HEK293 (cell line): Measurements from ENCODE around the gene NKAPD1.

Experiments used
- GFI1B ChIP-seq: fragments of 450-650 bp; formaldehyde crosslinking; IDR thresholded peaks from 2 replicates; pipeline ENCODE4 v1.5.1; 2016; ENCODE audit warnings: missing biosample characterization, missing genetic modification characterization
- INSM2 ChIP-seq: fragments of 450-650 bp; formaldehyde crosslinking; IDR thresholded peaks from 2 replicates; pipeline ENCODE4 v1.5.1; 2016; ENCODE audit warnings: missing biosample characterization, missing genetic modification characterization
- KLF10 ChIP-seq: fragments of 450-650 bp; IDR thresholded peaks from 2 replicates; pipeline ENCODE4 v1.5.1; 2018; ENCODE audit warnings: missing biosample characterization, mild to moderate bottlenecking, missing genetic modification characterization
- MYNN ChIP-seq: fragments of 450-650 bp; formaldehyde crosslinking; IDR thresholded peaks from 2 replicates; pipeline ENCODE4 v1.5.1; 2016; ENCODE audit warnings: missing biosample characterization, missing genetic modification characterization, borderline replicate concordance
- MZF1 ChIP-seq: fragments of 450-650 bp; formaldehyde crosslinking; IDR thresholded peaks from 2 replicates; pipeline ENCODE4 v1.5.1; 2017; ENCODE audit warnings: missing biosample characterization, missing genetic modification characterization, borderline replicate concordance
- TRIM28 ChIP-seq: IDR thresholded peaks from 2 replicates; pipeline ENCODE4 v1.6.1; 2011; ENCODE audit warnings: low read length, control low read depth, borderline replicate concordance
- TSHZ1 ChIP-seq: fragments of 450-650 bp; formaldehyde crosslinking; IDR thresholded peaks from 2 replicates; pipeline ENCODE4 v1.5.1; 2016; ENCODE audit warnings: missing biosample characterization, missing genetic modification characterization, borderline replicate concordance
- ZFP41 ChIP-seq: fragments of 450-650 bp; formaldehyde crosslinking; IDR thresholded peaks from 2 replicates; pipeline ENCODE4 v1.5.1; 2016; ENCODE audit warnings: missing biosample characterization, missing genetic modification characterization, borderline replicate concordance
- ZNF146 ChIP-seq: fragments of 450-650 bp; formaldehyde crosslinking; IDR thresholded peaks from 2 replicates; pipeline ENCODE4 v1.5.1; 2016; ENCODE audit warnings: missing biosample characterization, missing genetic modification characterization
- ZNF2 ChIP-seq: fragments of 450-650 bp; formaldehyde crosslinking; IDR thresholded peaks from 2 replicates; pipeline ENCODE4 v1.5.1; 2016; ENCODE audit warnings: missing biosample characterization, missing genetic modification characterization
- ZNF23 ChIP-seq: fragments of 450-650 bp; formaldehyde crosslinking; IDR thresholded peaks from 2 replicates; pipeline ENCODE4 v1.5.1; 2016; ENCODE audit warnings: missing biosample characterization, missing genetic modification characterization, borderline replicate concordance
- ZNF248 ChIP-seq: fragments of 450-650 bp; formaldehyde crosslinking; IDR thresholded peaks from 2 replicates; pipeline ENCODE4 v1.5.1; 2017; ENCODE audit warnings: missing biosample characterization, missing genetic modification characterization
- ZNF324 ChIP-seq: fragments of 450-650 bp; formaldehyde crosslinking; IDR thresholded peaks from 2 replicates; pipeline ENCODE4 v1.5.1; 2016; ENCODE audit warnings: missing biosample characterization, missing genetic modification characterization
- ZNF335 ChIP-seq: fragments of 450-650 bp; formaldehyde crosslinking; conservative IDR thresholded peaks from 2 replicates; pipeline ENCODE4 v1.5.1; 2016; ENCODE audit warnings: missing biosample characterization, missing genetic modification characterization
- ZNF341 ChIP-seq: fragments of 450-650 bp; formaldehyde crosslinking; IDR thresholded peaks from 2 replicates; pipeline ENCODE4; 2016; ENCODE audit warnings: low read depth, missing biosample characterization, missing genetic modification characterization
- ZNF366 ChIP-seq: fragments of 450-650 bp; formaldehyde crosslinking; conservative IDR thresholded peaks from 2 replicates; pipeline ENCODE4 v1.5.1; 2016; ENCODE audit warnings: missing biosample characterization, missing genetic modification characterization
- ZNF391 ChIP-seq: fragments of 450-650 bp; formaldehyde crosslinking; IDR thresholded peaks from 2 replicates; pipeline ENCODE4 v1.5.1; 2016; ENCODE audit warnings: low read depth, missing biosample characterization, missing genetic modification characterization, borderline replicate concordance
- ZNF404 ChIP-seq: fragments of 450-650 bp; formaldehyde crosslinking; IDR thresholded peaks from 2 replicates; pipeline ENCODE4 v1.5.1; 2017; ENCODE audit warnings: missing biosample characterization, missing genetic modification characterization
- ZNF473 ChIP-seq: fragments of 450-650 bp; formaldehyde crosslinking; IDR thresholded peaks from 2 replicates; pipeline ENCODE4 v1.5.1; 2017; ENCODE audit warnings: missing biosample characterization, missing genetic modification characterization
- ZNF558 ChIP-seq: fragments of 450-650 bp; formaldehyde crosslinking; IDR thresholded peaks from 2 replicates; pipeline ENCODE4 v1.5.1; 2016; ENCODE audit warnings: missing biosample characterization, missing genetic modification characterization
- ZNF571 ChIP-seq: fragments of 450-650 bp; formaldehyde crosslinking; IDR thresholded peaks from 2 replicates; pipeline ENCODE4 v1.5.0; 2017; ENCODE audit warnings: missing biosample characterization, missing genetic modification characterization
- ZNF639 ChIP-seq: fragments of 450-650 bp; formaldehyde crosslinking; IDR thresholded peaks from 2 replicates; pipeline ENCODE4 v1.5.1; 2016; ENCODE audit warnings: missing biosample characterization, missing genetic modification characterization
- ZNF660 ChIP-seq: fragments of 450-650 bp; IDR thresholded peaks from 2 replicates; pipeline ENCODE4 v1.5.1; 2018; ENCODE audit warnings: missing biosample characterization, mild to moderate bottlenecking, missing genetic modification characterization
- ZNF670 ChIP-seq: fragments of 450-650 bp; formaldehyde crosslinking; IDR thresholded peaks from 2 replicates; pipeline ENCODE4 v1.5.1; 2016; ENCODE audit warnings: missing biosample characterization, missing genetic modification characterization, low read depth
- ZNF692 ChIP-seq: fragments of 450-650 bp; formaldehyde crosslinking; IDR thresholded peaks from 2 replicates; pipeline ENCODE4 v1.5.1; 2016; ENCODE audit warnings: missing biosample characterization, missing genetic modification characterization
- ZSCAN5A ChIP-seq: fragments of 450-650 bp; formaldehyde crosslinking; IDR thresholded peaks from 2 replicates; pipeline ENCODE4 v1.5.1; 2016; ENCODE audit warnings: missing biosample characterization, missing genetic modification characterization
- TF ChIP-seq, protein P1 (sequence below): fragments of 450-650 bp; formaldehyde crosslinking; IDR thresholded peaks from 2 replicates; pipeline ENCODE4 v1.5.1; 2016; ENCODE audit warnings: missing biosample characterization, missing genetic modification characterization

Gene NKAPD1

GRCh38 chr11:112073941-112074811, at the start of gene NKAPD1, which contains the start of gene PIH1D2 (continued):
- TF ChIP-seq ZNF692 (tag by site-specific recombination) (peak; percentile 84), ZFP41 (tag by site-specific recombination) (0 out of 2 replicates have a peak, but pooled peaks have one; percentile 51), KLF10 (tag by site-specific recombination) (peak; percentile 48), ZNF146 (tag by site-specific recombination) (no peak), ZNF571 (tag by site-specific recombination) (no peak), ZNF23 (tag by site-specific recombination) (no peak), MZF1 (tag by site-specific recombination) (no peak), TRIM28 (peak; percentile 85), ZNF248 (no peak), ZNF404 (tag by site-specific recombination) (no peak), GFI1B (tag by site-specific recombination) (no peak), MYNN (tag by site-specific recombination) (peak; percentile 72), ZNF341 (tag by site-specific recombination) (no peak), ZNF670 (tag by site-specific recombination) (no peak), ZNF391 (tag by site-specific recombination) (peak; percentile 80; the same call in 1 of the 2 replicates), ZNF324 (tag by site-specific recombination) (peak; percentile 94; the same call in 1 of the 2 replicates), ZSCAN5A (0 out of 2 replicates have a peak, but pooled peaks have one; percentile 22), ZNF335 (tag by site-specific recombination) (peak; percentile 47), ZNF639 (tag by site-specific recombination) (peak; percentile 94), ZNF2 (peak; percentile 94), TSHZ1 (tag by site-specific recombination) (0 out of 2 replicates have a peak, but pooled peaks have one; percentile 25), ZNF473 (tag by site-specific recombination) (no peak), ZNF660 (tag by site-specific recombination) (peak; percentile 97), ZNF558 (tag by site-specific recombination) (peak; percentile 58; the same call in 1 of the 2 replicates), ZNF366 (tag by site-specific recombination) (peak; percentile 69), INSM2 (peak; percentile 74)
- TF ChIP-seq, protein P1, sequence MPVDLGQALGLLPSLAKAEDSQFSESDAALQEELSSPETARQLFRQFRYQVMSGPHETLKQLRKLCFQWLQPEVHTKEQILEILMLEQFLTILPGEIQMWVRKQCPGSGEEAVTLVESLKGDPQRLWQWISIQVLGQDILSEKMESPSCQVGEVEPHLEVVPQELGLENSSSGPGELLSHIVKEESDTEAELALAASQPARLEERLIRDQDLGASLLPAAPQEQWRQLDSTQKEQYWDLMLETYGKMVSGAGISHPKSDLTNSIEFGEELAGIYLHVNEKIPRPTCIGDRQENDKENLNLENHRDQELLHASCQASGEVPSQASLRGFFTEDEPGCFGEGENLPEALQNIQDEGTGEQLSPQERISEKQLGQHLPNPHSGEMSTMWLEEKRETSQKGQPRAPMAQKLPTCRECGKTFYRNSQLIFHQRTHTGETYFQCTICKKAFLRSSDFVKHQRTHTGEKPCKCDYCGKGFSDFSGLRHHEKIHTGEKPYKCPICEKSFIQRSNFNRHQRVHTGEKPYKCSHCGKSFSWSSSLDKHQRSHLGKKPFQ (tag by site-specific recombination): no peak
